Aorta (tissue), 5 donors: Measurements from ENCODE around the gene RAB40B. TPM values are rescaled to one million over a fixed set of nuclear protein-coding genes. Genes with fewer than 3 reads are reported as not detected.
A peak's percentile ranks its signal among the peaks of the same experiment; 100 is the strongest.
"Not testable (repeated sequence)": the region's sequence is repeated elsewhere in the genome, so short reads cannot be mapped to it uniquely, and the experiment has no call there.

ENCODE experiments used
- ATAC-seq: fragments of 200-7000 bp; cut with Tn5 transposase; one replicate; pipeline ENCODE4 v1.9.1; 2022; ENCODE audit warnings: moderate library complexity; ENCODE audit not compliant: low FRiP score
- DNase-seq, 2 donors: peaks; one replicate each; pipeline ENCODE4 v3.0.0-alpha.2; 2020
- H3K27ac ChIP-seq, 2 donors: one replicate each; pipeline ENCODE4 v1.5.1; 2013; ENCODE audit warnings: low read length in 2 of 2, mild to moderate bottlenecking in 2 of 2, moderate library complexity in 2 of 2, control low read depth in 1 of 2, inconsistent platforms in 1 of 2, low read depth in 1 of 2
- H3K27me3 ChIP-seq, 2 donors: one replicate each; pipeline ENCODE4 v1.6.1; 2013; ENCODE audit warnings: control low read depth in 1 of 2, low read length in 1 of 2, mild to moderate bottlenecking in 1 of 2, moderate library complexity in 1 of 2; ENCODE audit not compliant: insufficient read depth in 2 of 2, control insufficient read depth in 1 of 2
- H3K36me3 ChIP-seq, 2 donors: one replicate each; pipeline ENCODE4 v1.6.1; 2013; ENCODE audit warnings: control low read depth in 1 of 2, low read length in 1 of 2, mild to moderate bottlenecking in 1 of 2; ENCODE audit not compliant: insufficient read depth in 2 of 2, control insufficient read depth in 1 of 2
- H3K4me1 ChIP-seq, 2 donors: one replicate each; pipeline ENCODE4 v1.6.1; 2013; ENCODE audit warnings: low read length in 2 of 2, control low read depth in 1 of 2, mild to moderate bottlenecking in 1 of 2, moderate library complexity in 1 of 2; ENCODE audit not compliant: insufficient read depth in 2 of 2, control insufficient read depth in 1 of 2
- H3K4me3 ChIP-seq, 2 donors: one replicate each; pipeline ENCODE4 v1.5.1; 2013; ENCODE audit warnings: low read length in 2 of 2, control low read depth in 1 of 2, mild to moderate bottlenecking in 1 of 2
- H3K9me3 ChIP-seq: one replicate; pipeline ENCODE4 v1.6.1; 2013; ENCODE audit warnings: mild to moderate bottlenecking, low read length; ENCODE audit not compliant: control insufficient read depth
- WGBS, 2 donors: extraction: QIAGEN DNeasy Blood & Tissue Kit; methylation state at CpG; one replicate each; pipeline ENCODE4 v1.1.7; 2013; 5-methylcytosine and 5-hydroxymethylcytosine counted together
- intact Hi-C, 2 donors: fragments of 100-400 bp; cut with DNase I; formaldehyde crosslinking; loops; one replicate each; pipeline versions ENCODE4 v1.14.2 to v1.15.0; 2022
- polyA plus RNA-seq, 2 donors: library from polyadenylated mRNA; stranded (reverse); fragments of 200-250 nt; gene quantifications; one replicate each; pipeline ENCODE4 v1.2.3, GENCODE V29; 2013
- total RNA-seq, 2 donors: library from RNA; stranded (reverse); fragmentation: NEBNext Ultra II Directional; extraction: Animal tissue kit (Norgen Biotek cat#: 25700); gene quantifications; one replicate each; pipeline ENCODE4 v1.2.1, GENCODE V29; 2021
- donor health status: healthy with polysubstance abuse.
- donor health status: Bipolar disorder and iron deficiency.
- donor health status: DM: no; HTN: no; CAD: no.
- donor health status: DM: no; HTN: no; CAD: no.
- donor health status: DM: yes; HTN: yes; CAD: no.

The RAB40B gene
- total and polyA plus RNA-seq, 4 donors, result 4.5 to 19.5 (median 11.2) TPM

DNA sequence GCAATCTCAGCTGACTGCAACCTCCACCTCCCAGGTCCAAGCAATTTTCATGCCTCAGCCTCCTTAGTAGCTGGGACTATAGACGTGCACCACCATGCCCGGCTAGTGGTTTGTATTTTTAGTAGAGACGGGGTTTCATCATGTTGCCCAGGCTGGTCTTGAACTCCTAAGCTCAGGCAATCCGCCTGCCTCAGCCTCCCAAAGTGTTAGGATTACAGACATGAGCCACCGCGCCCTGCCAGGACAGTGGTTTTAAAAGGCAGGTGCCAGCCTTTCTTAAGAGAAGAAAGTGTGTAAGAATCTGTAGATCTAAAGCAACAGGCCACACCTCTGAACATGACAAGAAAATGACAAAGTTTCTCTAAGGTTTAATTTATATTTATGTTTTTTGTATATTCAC, 43.9 kb downstream of the RAB40B start:
- H3K27me3 ChIP-seq, intact Hi-C loops, H3K4me1 ChIP-seq, ATAC-seq, H3K9me3 ChIP-seq, H3K36me3 ChIP-seq, H3K4me3 ChIP-seq, H3K27ac ChIP-seq: not testable (repeated sequence)
- peak in 1 of 2 donors; percentile 65 for DNase-seq
- WGBS, 2 donors, result 79 to 84% methylated on average over 6 of the region's 6 CpGs

DNA sequence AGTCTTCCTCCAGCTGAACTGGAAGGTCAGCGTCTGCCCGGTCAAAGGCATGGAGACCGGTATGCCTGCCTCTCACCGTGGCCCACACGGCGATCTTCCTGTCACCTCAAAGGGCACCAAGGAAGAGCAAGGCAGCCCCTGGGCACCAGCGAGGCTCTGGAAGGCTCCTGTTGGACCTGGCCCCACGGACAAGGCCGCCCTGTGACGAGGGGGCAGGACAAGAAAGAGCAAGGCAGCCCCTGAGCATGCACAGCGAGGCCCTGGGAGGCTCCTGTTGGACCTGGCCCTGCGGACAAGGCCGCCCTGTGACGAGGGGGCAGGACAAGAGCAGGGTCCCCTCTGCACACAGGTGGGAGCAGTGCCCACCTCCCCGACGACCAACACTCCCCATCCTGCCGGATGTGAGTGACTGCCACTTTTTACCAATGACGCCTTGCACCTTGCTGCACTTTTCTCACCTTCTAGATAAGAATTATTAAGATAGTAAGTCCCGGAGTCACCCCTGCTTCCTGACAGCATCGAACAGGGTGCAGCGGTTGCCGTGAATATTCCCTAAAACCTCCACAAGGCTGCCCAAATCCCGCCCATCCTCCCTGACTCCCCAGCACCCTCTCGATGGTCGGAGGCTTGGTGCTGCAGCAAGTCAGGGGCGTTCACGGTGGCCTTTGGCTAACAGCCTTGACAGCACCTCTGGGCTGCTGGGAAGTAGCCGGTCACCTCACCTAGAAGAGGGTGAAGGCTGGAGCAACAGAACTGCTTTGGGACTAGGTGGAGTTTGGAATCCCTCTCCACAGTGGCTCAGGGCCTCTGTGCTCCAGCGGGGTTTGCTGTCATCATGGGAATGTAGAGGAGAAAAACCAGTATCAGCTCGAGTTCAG, 44.6 kb downstream of the RAB40B start:
- ATAC-seq, result no peak
- no peaks in the 10 kb centered on the region for H3K27me3 ChIP-seq
- no peaks in the 10 kb centered on the region for H3K4me1 ChIP-seq
- 78 to 82% methylated on average over 30 of the region's 30 CpGs for WGBS, 2 donors
- H3K27ac ChIP-seq, result no peak overlapping the region
- H3K36me3 ChIP-seq, result no peaks in the 10 kb centered on the region
- H3K4me3 ChIP-seq, result no peak overlapping the region
- intact Hi-C loops, result no loop called here
- peak; percentile 40 to 70 for DNase-seq
- H3K9me3 ChIP-seq, result no peaks in the 10 kb centered on the region

DNA sequence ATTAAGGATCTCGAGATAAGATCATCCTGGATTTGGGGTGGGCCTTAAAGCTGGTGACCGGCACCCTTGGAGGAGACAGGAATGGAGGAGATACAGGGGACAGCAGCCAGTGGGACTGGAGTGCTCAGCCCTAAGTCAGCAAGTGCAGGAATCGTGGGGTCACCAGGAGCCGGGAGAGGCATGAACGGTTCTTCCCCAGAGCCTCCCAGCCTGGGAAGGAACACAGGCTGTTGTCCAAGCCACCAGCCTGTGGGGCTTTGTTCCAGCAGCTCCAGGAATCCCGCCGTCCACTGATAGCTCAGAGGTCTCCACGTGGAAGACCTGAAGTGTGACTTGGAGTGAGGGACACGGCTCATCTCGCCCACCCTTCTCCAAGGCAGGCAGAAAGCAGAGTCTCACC, 47.8 kb downstream of the RAB40B start:
- no peaks in the 10 kb centered on the region for H3K4me1 ChIP-seq
- DNase-seq (no peak), ATAC-seq (no peak)
- H3K27me3 ChIP-seq, result no peaks in the 10 kb centered on the region
- H3K4me3 ChIP-seq, result no peak overlapping the region
- WGBS, 2 donors, result 53 to 59% methylated on average over 10 of the region's 10 CpGs
- no peak overlapping the region for H3K27ac ChIP-seq
- no peaks in the 10 kb centered on the region for H3K36me3 ChIP-seq
- no peaks in the 10 kb centered on the region for H3K9me3 ChIP-seq
- intact Hi-C loops, result no loop called here

DNA sequence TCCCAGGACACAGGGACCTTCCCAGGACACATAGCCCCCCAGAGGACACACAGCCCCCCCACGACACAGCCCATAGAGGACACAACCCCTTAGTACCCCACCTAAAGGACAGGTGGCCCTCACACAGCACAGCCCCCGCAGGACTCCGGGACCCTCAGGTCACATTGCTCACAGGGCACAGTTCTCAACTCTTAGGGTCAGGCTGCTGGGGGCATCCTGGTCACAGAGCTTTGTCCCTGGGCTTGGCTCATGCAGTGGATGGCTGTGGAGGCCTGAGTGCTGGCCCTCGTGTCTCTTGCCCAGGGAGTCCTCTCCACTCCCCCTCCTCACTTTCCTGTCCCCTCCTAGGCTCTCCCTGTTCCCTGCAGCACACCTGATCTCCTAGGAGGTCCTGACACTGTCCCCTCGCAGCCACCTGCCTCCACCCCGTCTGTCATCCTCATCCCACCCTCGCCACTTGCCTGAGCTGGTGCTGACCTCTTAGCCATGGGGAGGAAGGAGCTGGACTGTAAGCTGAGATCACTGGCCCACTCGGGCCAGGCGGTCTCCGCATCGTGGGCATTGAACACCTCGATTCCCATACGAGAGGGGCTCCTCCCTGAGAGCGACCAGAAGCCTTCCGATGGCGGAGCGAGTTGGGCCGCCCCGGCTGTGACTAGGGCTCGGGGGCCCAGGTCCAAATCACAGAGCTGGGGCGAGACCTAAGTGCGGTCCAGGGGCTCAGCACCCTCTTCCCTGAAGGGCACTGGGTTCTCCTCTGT, 48.8 kb downstream of the RAB40B start:
- Histone ChIP-seq H3K27me3 (no peaks in the 10 kb centered on the region), H3K27ac (no peak overlapping the region), H3K4me3 (no peak overlapping the region), H3K9me3 (no peaks in the 10 kb centered on the region), H3K36me3 (no peaks in the 10 kb centered on the region), H3K4me1 (no peaks in the 10 kb centered on the region)
- WGBS, 2 donors, result 82 to 84% methylated on average over 22 of the region's 22 CpGs
- intact Hi-C loops, result loop anchor here (2.0 to 5.0 kb wide), 3 partner anchors 49 to 231 kb away; partner anchors contain the start of genes HEXD (in 1 of the 2), OGFOD3 (in 1 of the 2) and RAB40B (in 1 of the 2)
- no peak for ATAC-seq
- peak in 1 of 2 donors; percentile 46 for DNase-seq

DNA sequence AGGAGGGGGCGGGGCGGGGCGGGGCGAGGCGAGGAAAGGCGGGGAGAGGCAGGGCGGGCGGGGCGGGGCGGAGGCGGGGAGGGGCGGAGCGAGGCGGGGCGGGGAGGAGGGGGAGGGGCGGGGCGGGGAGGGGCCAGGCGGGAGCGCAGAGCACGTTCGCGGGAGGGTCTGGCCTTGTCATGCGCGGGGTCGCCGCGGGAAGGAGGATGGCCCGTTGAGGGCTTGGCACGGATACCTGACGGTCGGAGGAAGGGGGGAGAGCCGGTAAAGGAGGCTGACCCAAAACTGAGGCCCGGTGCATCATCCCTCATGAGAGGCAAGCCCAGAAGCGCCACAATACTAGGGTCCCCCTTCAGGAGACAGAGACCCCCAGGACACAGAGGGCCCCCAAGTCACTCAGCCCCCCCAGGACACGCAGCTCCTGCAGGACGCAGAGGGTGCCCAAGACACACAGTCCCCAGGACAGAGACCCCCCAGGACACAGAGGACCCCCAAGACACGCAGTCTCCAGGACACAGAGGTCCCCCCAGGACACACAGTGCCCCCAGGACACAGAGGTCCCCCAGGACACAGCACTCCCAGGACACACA, 49.7 kb downstream of the RAB40B start:
- Histone ChIP-seq H3K27ac (peak overlapping the region in 1 of 2 donors; percentile 55), H3K4me3 (no peak overlapping the region), H3K9me3 (no peaks in the 10 kb centered on the region), H3K36me3 (no peaks in the 10 kb centered on the region), H3K27me3 (no peaks in the 10 kb centered on the region), H3K4me1 (no peaks in the 10 kb centered on the region)
- intact Hi-C loops, result loop anchor here (2.0 to 5.0 kb wide), 3 partner anchors 50 to 230 kb away; partner anchors contain the start of genes HEXD (in 1 of the 2), OGFOD3 (in 1 of the 2) and RAB40B (in 1 of the 2)
- 12 to 13% methylated on average over 17 to 22 of the region's 37 CpGs for WGBS, 2 donors
- DNase-seq (peak; percentile 77 to 88), ATAC-seq (peak; percentile 37)

DNA sequence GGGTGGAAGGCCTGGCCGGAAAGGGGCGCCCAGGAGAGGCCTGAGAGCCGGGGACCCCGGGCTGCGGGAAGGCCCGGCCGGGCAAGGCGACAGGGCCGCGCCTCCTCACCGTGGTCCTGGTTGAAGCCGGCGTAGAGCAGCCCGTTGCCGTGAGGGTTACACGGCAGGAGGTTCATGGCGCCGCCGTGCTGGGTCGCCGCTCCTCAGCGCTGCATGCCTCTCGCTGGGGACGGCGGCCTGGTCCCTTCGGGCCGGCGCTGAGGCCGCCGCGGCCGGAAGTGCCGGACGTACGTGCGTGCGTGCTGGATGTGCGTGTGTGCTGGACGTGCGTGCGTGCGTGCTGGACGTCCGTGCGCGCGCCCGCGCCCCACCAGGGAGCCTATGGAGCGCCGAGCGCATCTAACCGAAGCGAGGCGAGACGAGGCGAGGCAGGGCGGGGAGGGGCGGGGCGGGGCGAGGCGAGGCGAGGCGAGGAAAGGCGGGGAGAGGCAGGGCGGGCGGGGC, 50.3 kb downstream of the RAB40B start, which contains the start of gene WDR45B:
Gene WDR45B (minus strand): TSS at position 280 of the 504 bp plus-strand sequence. CDS start 104 bp downstream, at position 176.
- DNase-seq (peak; percentile 97 to 99), ATAC-seq (peak; percentile 97)
- no peaks in the 10 kb centered on the region for H3K9me3 ChIP-seq
- H3K4me1 ChIP-seq, result no peaks in the 10 kb centered on the region
- WGBS, 2 donors, result 1% methylated on average over 43 to 67 of the region's 67 CpGs
- intact Hi-C loops, result loop anchor here (2.0 to 5.0 kb wide), 3 partner anchors 51 to 229 kb away; partner anchors contain the start of genes HEXD (in 1 of the 2), OGFOD3 (in 1 of the 2) and RAB40B (in 1 of the 2)
- peak within 1 kb of the TSS; percentile 46 to 85 for H3K4me3 ChIP-seq
- H3K27ac ChIP-seq, result peak within 1 kb of the TSS; percentile 55 to 62
- H3K27me3 ChIP-seq, result no peaks in the 10 kb centered on the region
- H3K36me3 ChIP-seq, result peaks cover 0 to 3% of the 10 kb centered on the region in 2 donors

DNA sequence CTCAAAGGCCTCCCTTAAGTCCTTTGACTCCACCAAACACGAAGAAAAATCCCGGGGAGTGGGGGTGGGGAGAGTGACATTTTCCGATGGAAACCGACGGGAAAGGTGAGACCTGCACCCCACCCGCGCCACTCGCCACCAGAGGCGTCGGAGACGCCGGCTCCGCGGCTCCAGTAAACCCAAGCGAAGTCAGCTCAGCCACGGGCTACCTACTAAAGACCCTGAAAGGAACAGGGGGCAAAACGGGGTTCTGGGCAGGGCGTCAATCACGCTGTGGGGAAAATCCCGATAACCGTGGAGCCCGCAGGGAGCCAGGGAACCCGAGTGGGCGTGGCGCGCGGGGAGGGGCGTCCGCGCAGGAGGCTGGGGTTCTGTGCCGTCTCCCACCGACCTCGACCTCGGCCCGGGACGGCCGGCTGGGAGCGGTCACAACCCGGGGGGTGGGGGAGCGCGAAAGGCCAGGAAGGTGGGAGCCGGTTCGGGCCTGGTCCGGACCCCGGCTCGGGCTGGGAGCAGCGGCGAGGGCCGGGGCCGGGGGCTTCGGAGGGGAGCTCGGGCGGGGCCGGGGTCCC, 50.8 kb downstream of the RAB40B start:
- H3K9me3 ChIP-seq, result no peaks in the 10 kb centered on the region
- ATAC-seq (peak; percentile 55), DNase-seq (peak; percentile 61 to 86)
- H3K27me3 ChIP-seq, result no peaks in the 10 kb centered on the region
- peak overlapping the region; percentile 43 to 62 for H3K27ac ChIP-seq
- intact Hi-C loops, result loop anchor here (2.0 to 5.0 kb wide), 3 partner anchors 51 to 229 kb away; partner anchors contain the start of genes HEXD (in 1 of the 2), OGFOD3 (in 1 of the 2) and RAB40B (in 1 of the 2)
- H3K36me3 ChIP-seq, result peaks cover 0 to 3% of the 10 kb centered on the region in 2 donors
- H3K4me3 ChIP-seq, result peak overlapping the region; percentile 46 to 85
- H3K4me1 ChIP-seq, result no peaks in the 10 kb centered on the region
- WGBS, 2 donors, result 1% methylated on average over 53 to 54 of the region's 54 CpGs
